K562 (cell line): Measurements from ENCODE around the gene GPX5. TPM values are rescaled to one million over a fixed set of nuclear protein-coding genes. Genes with fewer than 3 reads are reported as not detected.

Source experiments
- BRF1 ChIP-seq: IDR thresholded peaks from 3 replicates; pipeline ENCODE4 v1.6.1; 2011; ENCODE audit warnings: borderline replicate concordance, mild to moderate bottlenecking; ENCODE audit not compliant: insufficient read length; ENCODE audit errors: extremely low read depth
- C11orf30 ChIP-seq: fragments of 450-650 bp; IDR thresholded peaks from 2 replicates; pipeline ENCODE4 v1.6.1; 2016; ENCODE audit warnings: low read depth, mild to moderate bottlenecking
- CBX3 ChIP-seq, 2 experiments: IDR thresholded peaks; 1 replicate in 1 of 2; 2 replicates in 1 of 2; pipeline ENCODE4 v1.6.1; 2012; ENCODE audit warnings: inconsistent platforms in 2 of 2, low read length in 2 of 2, borderline replicate concordance in 1 of 2, control low read depth in 1 of 2
- DPF2 ChIP-seq: fragments of 450-650 bp; IDR thresholded peaks from 2 replicates; pipeline ENCODE4 v1.6.1; 2016
- ELF1 ChIP-seq: fragments of 200-800 bp; sonication (Bioruptor generic); IDR thresholded peaks from 2 replicates; pipeline ENCODE4 v1.6.1; 2016; ENCODE audit warnings: missing genetic modification characterization, missing compliant biosample characterization
- HDGF ChIP-seq: fragments of 450-650 bp; IDR thresholded peaks from 2 replicates; pipeline ENCODE4 v1.6.1; 2016
- HOXB6 ChIP-seq: fragments of 250-450 bp; sonication (Bioruptor Pico); IDR thresholded peaks from 2 replicates; pipeline ENCODE4 v1.5.1; 2022; ENCODE audit warnings: mild to moderate bottlenecking, borderline replicate concordance
- LARP7 ChIP-seq: fragments of 450-650 bp; IDR thresholded peaks from 2 replicates; pipeline ENCODE4 v1.6.1; 2016
- NRF1 ChIP-seq, 2 experiments: fragments of 450-650 bp; IDR thresholded peaks in 1 of 2; conservative IDR thresholded peaks in 1 of 2; 2 replicates each; pipeline ENCODE4 v1.6.1; 2014; ENCODE audit warnings: mild to moderate bottlenecking in 2 of 2
- PHF8 ChIP-seq: fragments of 200-600 bp; sonication (generic); IDR thresholded peaks from 2 replicates; pipeline ENCODE4 v1.6.1; 2012; ENCODE audit warnings: mixed run types, mild to moderate bottlenecking, inconsistent platforms, low read length, moderate library complexity, borderline replicate concordance
- POLR2G ChIP-seq: fragments of 200-400 bp; formaldehyde crosslinking; IDR thresholded peaks from 2 replicates; pipeline ENCODE4 v1.6.1; 2017; ENCODE audit warnings: low read depth, mild to moderate bottlenecking, antibody characterized with exemption, low read length, moderate library complexity
- POU5F1 ChIP-seq: fragments of 150-350 bp; IDR thresholded peaks from 2 replicates; pipeline ENCODE4 v1.6.1; 2014; ENCODE audit warnings: borderline replicate concordance, low read length, low read depth, mild to moderate bottlenecking; ENCODE audit not compliant: partially characterized antibody
- TEAD2 ChIP-seq: fragments of 450-650 bp; IDR thresholded peaks from 2 replicates; pipeline ENCODE4 v1.6.1; 2016; ENCODE audit warnings: missing genetic modification characterization, control low read depth, missing compliant biosample characterization
- TFAM ChIP-seq: fragments of 250-450 bp; sonication (Bioruptor Pico); conservative IDR thresholded peaks from 2 replicates; pipeline ENCODE4 v1.5.0; 2021; ENCODE audit warnings: mild to moderate bottlenecking, moderate library complexity
- TGIF2 ChIP-seq: sonication (generic); formaldehyde crosslinking; IDR thresholded peaks from 2 replicates; pipeline ENCODE4 v1.8.1; 2022; ENCODE audit warnings: mild to moderate bottlenecking, missing genetic modification reagents, moderate library complexity
- TOE1 ChIP-seq, 2 experiments: fragments of 450-650 bp in 1 of 2; sonication (generic) in 1 of 2; formaldehyde crosslinking in 1 of 2; IDR thresholded peaks; 2 replicates each; pipeline versions ENCODE4 v1.7.1 to v1.8.0; 2016 to 2022; ENCODE audit warnings: borderline replicate concordance in 2 of 2, mild to moderate bottlenecking in 2 of 2, antibody characterized with exemption in 1 of 2, inconsistent platforms in 1 of 2, low read depth in 1 of 2, missing genetic modification reagents in 1 of 2, moderate library complexity in 1 of 2
- TRIM24 ChIP-seq, 2 experiments: fragments of 450-650 bp; IDR thresholded peaks; 2 replicates each; pipeline ENCODE4 v1.6.1; 2016
- ZNF197 ChIP-seq: fragments of 200-800 bp; sonication (Bioruptor generic); IDR thresholded peaks from 2 replicates; pipeline ENCODE4 v1.6.1; 2016; ENCODE audit warnings: low read depth, missing genetic modification characterization, missing compliant biosample characterization
- ZNF311 ChIP-seq: fragments of 250-450 bp; sonication (Bioruptor Pico); IDR thresholded peaks from 2 replicates; pipeline ENCODE4 v1.4.0; 2020; ENCODE audit warnings: mild to moderate bottlenecking, moderate library complexity
- ZNF316 ChIP-seq: fragments of 450-650 bp; IDR thresholded peaks from 2 replicates; pipeline ENCODE4 v1.6.1; 2016
- ZNF431 ChIP-seq: sonication (generic); formaldehyde crosslinking; IDR thresholded peaks from 2 replicates; pipeline ENCODE4 v1.8.0; 2022; ENCODE audit warnings: mild to moderate bottlenecking, missing genetic modification reagents
- ZNF717 ChIP-seq: fragments of 250-450 bp; sonication (Bioruptor Pico); IDR thresholded peaks from 2 replicates; pipeline ENCODE4 v1.5.0; 2021
- ZNF785 ChIP-seq: fragments of 250-450 bp; sonication (Bioruptor Pico); IDR thresholded peaks from 2 replicates; pipeline ENCODE4 v1.4.0; 2020; ENCODE audit warnings: mild to moderate bottlenecking
- polyA plus RNA-seq, 8 experiments: library from polyadenylated mRNA; depleted of rRNA in 4 of 8; stranded (reverse) in 5 of 8; unstranded in 3 of 8; fragments of >200 nt; fragmentation: Nextera tagmentation in 2 of 8; fragmentation: Illumina TruSeq in 1 of 8; extraction: Ambion mirVana in 2 of 8; extraction: Trizol in 1 of 8; gene quantifications; 2 replicates each; pipeline versions ENCODE4 v1.2.1 to v1.2.3, GENCODE V29; 2011 to 2014; ENCODE audit warnings: inconsistent platforms in 1 of 8, missing spikeins in 1 of 8
- total RNA-seq, 7 experiments: library from RNA; depleted of rRNA in 6 of 7; stranded (reverse); fragments of >200 nt in 6 of 7; fragmentation: Illumina TruSeq in 2 of 7; extraction: Trizol in 2 of 7; gene quantifications; 2 replicates each; pipeline versions ENCODE4 v1.2.1 to v1.2.3, GENCODE V29; 2011 to 2021; ENCODE audit warnings: low replicate concordance in 1 of 7
- TF ChIP-seq, protein P1 (sequence below), 2 experiments: fragments of 450-650 bp; IDR thresholded peaks; 2 replicates each; pipeline ENCODE4 v1.6.1; 2016
- TF ChIP-seq, protein P2 (sequence below): IDR thresholded peaks from 3 replicates; pipeline ENCODE4 v1.6.1; 2011; ENCODE audit warnings: borderline replicate concordance, mild to moderate bottlenecking, moderate library complexity; ENCODE audit not compliant: insufficient read length; ENCODE audit errors: extremely low read depth
- TF ChIP-seq, protein P3 (sequence below): fragments of 450-650 bp; formaldehyde crosslinking; IDR thresholded peaks from 2 replicates; pipeline ENCODE4 v1.4.0; 2020; ENCODE audit warnings: mild to moderate bottlenecking, mixed read lengths

Gene GPX5
- total and polyA plus RNA-seq, 9 of the 15 experiments (the other 6 are each of a cell fraction or from before 2014, with no cell fraction given) = 0.07 to 0.18 (median 0.15) TPM; not detected in 6

DNA sequence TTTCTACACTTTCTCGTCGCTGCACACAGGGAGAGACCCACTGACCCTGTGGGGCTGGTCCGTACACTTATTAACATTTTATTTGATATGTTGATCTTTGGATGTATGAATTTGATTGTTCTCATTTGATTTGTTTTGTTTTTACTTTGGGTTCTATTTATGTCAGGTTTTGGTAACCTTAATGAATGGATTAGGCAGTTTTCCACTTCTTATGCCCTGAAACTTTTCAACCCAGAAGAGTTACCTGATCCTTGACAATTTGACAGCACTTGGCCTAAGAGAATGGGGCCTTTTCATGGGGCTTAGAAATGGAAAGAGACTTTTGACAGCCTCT, 33.7 kb upstream of the GPX5 start (continued):
- TF ChIP-seq, protein P1, sequence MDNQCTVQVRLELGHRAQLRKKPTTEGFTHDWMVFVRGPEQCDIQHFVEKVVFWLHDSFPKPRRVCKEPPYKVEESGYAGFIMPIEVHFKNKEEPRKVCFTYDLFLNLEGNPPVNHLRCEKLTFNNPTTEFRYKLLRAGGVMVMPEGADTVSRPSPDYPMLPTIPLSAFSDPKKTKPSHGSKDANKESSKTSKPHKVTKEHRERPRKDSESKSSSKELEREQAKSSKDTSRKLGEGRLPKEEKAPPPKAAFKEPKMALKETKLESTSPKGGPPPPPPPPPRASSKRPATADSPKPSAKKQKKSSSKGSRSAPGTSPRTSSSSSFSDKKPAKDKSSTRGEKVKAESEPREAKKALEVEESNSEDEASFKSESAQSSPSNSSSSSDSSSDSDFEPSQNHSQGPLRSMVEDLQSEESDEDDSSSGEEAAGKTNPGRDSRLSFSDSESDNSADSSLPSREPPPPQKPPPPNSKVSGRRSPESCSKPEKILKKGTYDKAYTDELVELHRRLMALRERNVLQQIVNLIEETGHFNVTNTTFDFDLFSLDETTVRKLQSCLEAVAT (IDR thresholded peaks at IDR 0.05) = 0 out of 4 replicates have a peak, but pooled peaks of 1 of the 2 experiments have one; percentile 17
- TF ChIP-seq ELF1 (no peak), ZNF717 (CRISPR knock-in tag) (no peak), ZNF785 (CRISPR knock-in tag) (no peak), PHF8 (peak; percentile 37; the same call in 1 of the 2 replicates), TGIF2 (no peak), CBX3 (IDR thresholded peaks at IDR 0.05; ENCODE audit: borderline replicate concordance in 1 of 2, low read length in 2 of 2) (no peak), POU5F1 (no peak), NRF1 (conservative IDR thresholded peaks at IDR 0.05 in 1 of 2, IDR thresholded peaks at IDR 0.05 in 1 of 2) (peak; percentile 5 to 8; a peak in 1 of 4 replicates), POLR2G (no peak), TFAM (CRISPR knock-in tag) (no peak), TEAD2 (tag) (no peak), C11orf30 (no peak), HDGF (no peak), LARP7 (no peak), DPF2 (peak; percentile 27; the same call in 1 of the 2 replicates), ZNF197 (CRISPR knock-in tag) (no peak), ZNF311 (no peak), TOE1 (IDR thresholded peaks at IDR 0.05; ENCODE audit: borderline replicate concordance) (0 out of 2 replicates have a peak, but pooled peaks have one; percentile 13), TOE1 (CRISPR knock-in tag; IDR thresholded peaks at IDR 0.05; ENCODE audit: borderline replicate concordance, low read depth) (no peak), BRF1 (no peak), TRIM24 (IDR thresholded peaks at IDR 0.05) (no peak), ZNF316 (no peak), HOXB6 (no peak), ZNF431 (CRISPR knock-in tag) (no peak)
- TF ChIP-seq, protein P2, sequence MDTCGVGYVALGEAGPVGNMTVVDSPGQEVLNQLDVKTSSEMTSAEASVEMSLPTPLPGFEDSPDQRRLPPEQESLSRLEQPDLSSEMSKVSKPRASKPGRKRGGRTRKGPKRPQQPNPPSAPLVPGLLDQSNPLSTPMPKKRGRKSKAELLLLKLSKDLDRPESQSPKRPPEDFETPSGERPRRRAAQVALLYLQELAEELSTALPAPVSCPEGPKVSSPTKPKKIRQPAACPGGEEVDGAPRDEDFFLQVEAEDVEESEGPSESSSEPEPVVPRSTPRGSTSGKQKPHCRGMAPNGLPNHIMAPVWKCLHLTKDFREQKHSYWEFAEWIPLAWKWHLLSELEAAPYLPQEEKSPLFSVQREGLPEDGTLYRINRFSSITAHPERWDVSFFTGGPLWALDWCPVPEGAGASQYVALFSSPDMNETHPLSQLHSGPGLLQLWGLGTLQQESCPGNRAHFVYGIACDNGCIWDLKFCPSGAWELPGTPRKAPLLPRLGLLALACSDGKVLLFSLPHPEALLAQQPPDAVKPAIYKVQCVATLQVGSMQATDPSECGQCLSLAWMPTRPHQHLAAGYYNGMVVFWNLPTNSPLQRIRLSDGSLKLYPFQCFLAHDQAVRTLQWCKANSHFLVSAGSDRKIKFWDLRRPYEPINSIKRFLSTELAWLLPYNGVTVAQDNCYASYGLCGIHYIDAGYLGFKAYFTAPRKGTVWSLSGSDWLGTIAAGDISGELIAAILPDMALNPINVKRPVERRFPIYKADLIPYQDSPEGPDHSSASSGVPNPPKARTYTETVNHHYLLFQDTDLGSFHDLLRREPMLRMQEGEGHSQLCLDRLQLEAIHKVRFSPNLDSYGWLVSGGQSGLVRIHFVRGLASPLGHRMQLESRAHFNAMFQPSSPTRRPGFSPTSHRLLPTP = no peak
- TF ChIP-seq, protein P3, sequence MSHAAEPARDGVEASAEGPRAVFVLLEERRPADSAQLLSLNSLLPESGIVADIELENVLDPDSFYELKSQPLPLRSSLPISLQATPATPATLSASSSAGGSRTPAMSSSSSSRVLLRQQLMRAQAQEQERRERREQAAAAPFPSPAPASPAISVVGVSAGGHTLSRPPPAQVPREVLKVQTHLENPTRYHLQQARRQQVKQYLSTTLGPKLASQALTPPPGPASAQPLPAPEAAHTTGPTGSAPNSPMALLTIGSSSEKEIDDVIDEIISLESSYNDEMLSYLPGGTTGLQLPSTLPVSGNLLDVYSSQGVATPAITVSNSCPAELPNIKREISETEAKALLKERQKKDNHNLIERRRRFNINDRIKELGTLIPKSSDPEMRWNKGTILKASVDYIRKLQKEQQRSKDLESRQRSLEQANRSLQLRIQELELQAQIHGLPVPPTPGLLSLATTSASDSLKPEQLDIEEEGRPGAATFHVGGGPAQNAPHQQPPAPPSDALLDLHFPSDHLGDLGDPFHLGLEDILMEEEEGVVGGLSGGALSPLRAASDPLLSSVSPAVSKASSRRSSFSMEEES (CRISPR knock-in tag) = no peak
